Brain pericyte (primary cell): ENCODE results near the gene DLK1.

Experiments used
- DNase-seq: peaks from one replicate; pipeline ENCODE4 v3.0.0-alpha.2; 2012; ENCODE audit warnings: low read depth, low spot score

Gene DLK1

DNA sequence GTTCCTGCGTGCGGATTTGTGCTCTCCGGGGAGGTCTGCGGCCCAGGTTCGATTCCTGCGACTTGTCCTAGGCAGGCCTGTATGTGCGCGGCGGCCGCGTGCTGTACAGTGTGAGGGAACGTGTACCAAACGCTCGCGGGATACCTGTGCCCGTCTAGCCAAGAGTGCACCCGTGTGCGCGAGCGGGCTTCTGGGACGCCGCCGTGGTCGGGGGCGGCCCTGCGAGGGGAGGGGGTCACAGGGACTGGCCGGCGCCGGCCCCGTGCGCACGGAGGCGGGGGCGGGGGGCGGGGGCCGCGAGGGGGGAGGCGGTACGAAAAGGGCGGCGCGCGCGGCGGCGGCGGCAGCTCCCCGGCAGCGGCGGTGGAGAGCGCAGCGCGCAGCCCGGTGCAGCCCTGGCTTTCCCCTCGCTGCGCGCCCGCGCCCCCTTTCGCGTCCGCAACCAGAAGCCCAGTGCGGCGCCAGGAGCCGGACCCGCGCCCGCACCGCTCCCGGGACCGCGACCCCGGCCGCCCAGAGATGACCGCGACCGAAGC, at the start of gene DLK1:
TSS of gene DLK1 (plus strand) at position 343 of the 536 bp plus-strand sequence. CDS start at position 520, 177 bp downstream.
- DNase-seq: no peak

GRCh38 chr14:100677152-100677551, 49.5 kb upstream of the DLK1 start:
- no peak for DNase-seq

DNA sequence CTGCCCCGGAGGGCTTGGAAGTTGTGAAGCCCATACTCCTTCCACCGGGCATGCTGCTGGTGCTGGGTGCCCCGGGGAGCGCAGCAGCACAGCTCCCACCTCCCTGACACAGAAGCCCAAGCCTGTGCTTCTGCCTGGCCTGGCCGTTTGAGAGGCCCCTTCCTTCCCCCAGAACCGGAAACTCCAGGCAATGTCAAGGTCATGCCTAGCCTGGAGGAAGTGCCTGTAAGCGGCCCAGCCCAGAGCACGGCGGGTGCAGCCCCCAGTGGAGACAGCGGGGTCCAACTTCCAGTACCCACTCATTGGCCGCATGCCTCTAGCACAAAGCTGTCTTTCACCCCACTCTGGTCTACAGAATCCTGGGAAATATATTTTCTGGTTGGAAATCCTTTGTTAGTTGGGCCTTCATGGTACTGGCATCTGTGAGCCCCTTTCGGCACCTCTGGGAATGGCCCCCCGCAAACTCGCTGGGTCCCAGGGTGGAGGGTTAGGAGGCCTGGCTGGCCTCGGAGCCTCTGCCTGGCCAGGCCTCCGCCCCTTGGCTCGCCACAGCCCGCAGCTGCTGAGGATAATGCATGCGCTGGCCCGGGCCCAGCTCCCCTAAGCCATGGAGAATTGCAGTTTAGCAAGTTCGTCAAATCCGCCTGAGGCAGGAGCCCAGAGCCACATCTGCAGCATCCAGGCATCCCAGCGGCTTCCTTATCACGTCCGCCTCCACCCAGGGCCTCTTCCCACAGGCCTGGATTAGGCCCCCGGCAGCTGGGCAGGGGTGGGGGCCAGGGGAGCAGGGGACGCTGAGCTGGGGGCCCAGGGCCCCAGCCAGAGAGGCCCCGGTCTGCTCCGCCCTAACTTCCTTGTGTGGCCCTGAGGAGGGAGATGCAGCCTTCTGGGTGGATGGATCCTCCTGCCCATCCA, 48.9 kb upstream of the DLK1 start:
- DNase-seq: no peak

DNA sequence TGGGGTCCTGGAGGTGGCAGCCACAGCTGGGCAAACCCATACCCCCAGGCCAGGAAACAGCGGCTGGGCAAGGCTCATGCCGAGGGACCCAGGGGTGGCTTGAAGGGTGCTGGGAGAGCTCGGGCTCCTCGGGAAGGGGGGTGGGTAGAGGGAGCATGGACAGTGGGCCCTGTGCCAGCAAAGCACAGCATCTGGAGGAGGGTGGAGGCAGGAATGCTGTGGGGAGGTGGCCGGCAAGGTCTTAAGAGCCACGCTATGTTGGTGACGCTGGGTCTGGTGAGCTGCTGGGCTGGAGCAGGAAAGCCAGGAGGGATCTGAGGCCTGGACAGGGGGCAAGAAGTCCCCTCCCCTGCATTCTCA, 48.2 kb upstream of the DLK1 start:
- no peak for DNase-seq

DNA sequence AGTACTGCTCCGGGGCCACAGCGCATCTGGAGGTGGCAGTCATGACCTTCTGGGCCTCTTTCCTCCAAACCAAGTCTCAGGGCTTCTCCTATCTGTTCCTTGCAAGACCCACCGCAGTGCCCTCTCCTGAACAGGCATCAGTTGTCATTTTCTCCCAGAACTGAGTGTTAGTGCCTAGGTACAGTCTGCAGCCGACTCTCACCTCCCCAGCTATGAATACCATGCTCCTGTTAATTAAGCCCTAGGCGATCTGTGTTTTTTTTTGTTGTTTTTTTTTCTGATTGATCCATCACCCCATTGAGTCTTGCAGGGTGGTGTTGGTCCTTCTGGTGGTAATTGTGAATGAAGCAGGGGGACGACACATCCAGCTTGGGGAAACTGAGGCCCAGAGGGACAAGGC, 47.5 kb upstream of the DLK1 start:
- DNase-seq: no peak

- DNase-seq: peak; percentile 93
These were observed 46.8 kb upstream of the DLK1 start for GRCh38 chr14:100679707-100680438.

DNA sequence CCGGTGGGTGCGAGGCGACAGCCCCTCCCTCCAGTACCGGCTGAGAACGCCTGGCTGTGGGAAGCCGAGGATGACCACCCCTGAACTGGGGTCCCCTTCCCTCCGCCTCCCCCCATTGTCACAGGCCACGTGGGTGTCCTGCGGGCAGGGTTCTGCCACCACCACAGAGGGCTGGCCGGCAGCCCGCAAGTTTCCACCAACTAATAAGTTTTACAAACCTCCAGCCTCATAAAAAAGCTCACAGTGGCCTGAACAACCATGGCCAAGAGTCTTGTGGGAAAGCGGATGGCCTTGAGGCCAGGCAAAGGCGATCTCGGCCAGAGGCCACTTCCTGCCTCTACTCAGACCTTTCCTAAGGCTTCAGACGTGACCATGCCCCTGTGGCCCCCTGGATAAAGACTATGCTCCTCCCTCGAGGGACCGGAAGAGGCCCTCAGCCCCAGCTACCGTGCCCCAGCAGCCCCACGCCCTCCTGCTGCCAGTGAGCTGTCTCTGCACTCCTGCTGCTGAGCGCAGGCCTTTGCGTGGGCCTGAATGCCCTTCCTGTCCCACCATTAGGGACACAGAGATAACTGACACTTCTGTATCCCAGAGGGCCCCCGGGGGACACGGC, 46.1 kb upstream of the DLK1 start:
- DNase-seq: no peak

DNA sequence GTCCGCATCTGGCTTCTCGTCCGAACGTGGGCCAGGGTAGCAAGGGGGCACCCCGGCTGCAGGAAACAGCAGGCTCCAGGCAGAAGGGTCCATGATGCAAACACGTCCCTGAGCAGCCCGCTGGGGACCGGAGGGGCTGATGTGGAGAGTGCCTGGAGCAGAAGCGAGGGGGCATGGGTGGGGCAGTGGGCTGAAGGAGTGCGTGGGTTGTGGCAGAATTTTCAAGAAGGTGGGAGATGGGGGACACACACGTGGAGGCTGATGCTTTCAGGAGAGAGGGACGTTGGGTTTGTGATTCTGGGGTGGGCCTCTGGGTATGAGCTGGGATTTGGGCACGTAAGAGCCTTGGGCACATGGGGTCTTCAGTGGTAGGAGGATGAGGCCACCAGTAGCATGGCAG, 45.6 kb upstream of the DLK1 start:
- no peak for DNase-seq

DNA sequence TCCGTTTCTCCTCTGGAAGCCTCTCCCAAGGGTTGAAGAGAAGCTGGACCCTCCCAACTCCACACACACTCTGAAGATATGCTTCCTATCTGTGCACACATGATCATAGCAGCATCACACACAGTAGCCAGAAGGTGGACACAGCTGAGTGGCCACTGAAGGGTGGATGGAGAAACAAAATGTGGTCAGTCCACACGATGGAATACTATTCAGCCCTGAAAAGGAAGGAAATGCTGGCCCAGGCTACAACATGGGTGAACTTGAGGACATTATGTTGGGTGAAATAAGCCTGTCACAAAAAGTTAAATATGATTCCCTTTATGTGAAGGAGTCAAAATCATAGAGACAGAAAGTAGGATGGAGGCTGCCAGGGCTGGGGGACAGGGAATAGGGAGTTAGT, 43.9 kb upstream of the DLK1 start:
- no peak for DNase-seq

DNA sequence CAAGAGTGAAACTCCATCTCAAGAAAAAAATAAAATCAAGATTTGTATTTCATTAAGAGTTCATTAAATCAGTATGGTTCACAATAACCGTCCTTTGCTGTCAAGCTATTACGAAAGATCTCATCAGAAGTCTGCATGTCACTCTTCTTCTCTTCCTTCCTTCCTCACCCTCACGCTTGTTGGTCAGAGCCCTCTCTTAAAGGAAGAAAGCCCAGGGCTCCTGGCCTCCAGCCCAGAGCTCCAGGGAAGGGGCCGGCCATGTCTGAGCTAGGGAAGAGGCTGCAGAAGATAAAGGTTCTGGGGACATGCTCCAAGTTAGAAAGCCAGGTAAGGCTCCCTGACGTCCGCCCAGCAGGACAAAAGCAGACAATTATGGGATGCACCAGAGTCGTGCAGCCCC, 43.1 kb upstream of the DLK1 start:
- no peak for DNase-seq

DNA sequence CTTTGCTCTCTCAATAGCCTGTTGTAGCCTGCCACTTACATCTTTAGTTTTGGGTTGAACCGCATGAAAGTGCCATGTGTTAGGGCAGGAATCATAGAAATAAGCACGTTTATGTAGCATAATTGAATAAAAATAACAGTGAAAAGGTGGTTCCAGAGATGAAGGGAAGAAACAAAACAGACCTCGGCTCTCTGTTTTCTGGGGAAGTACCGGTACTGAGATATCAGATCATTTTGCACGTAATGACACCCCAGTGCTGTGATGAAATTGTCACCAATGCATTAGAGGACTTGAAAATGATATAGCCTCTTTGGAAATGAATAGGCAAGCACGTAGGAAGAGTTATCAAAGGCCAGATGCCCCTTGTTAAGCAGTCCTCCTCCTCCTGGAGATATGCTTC, 42.5 kb upstream of the DLK1 start:
- DNase-seq: no peak

- DNase-seq: no peak
These were observed 41.7 kb upstream of the DLK1 start for GRCh38 chr14:100684961-100685360.

DNA sequence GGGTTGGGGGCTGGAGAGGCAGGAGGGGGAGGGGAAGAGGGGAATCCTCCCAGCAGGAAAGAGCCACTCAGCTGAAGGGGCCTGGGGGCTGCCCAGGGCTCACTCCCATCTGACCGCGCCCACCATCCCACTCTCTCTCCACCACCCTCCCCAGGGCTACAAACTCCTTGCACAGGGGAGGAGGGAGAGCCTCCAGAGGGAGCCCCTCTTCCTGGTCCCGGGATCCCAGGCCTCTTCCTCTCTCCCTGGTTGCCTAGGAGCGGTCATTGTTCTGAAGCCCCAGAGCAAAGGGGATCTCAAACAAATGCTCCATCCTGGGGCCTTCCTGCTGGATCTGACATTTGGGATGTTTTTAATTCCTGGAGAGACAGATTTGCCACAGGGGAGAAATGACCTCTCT, 39.8 kb upstream of the DLK1 start:
- no peak for DNase-seq

- no peak for DNase-seq
These were observed 39.3 kb upstream of the DLK1 start for GRCh38 chr14:100687386-100687785.

DNA sequence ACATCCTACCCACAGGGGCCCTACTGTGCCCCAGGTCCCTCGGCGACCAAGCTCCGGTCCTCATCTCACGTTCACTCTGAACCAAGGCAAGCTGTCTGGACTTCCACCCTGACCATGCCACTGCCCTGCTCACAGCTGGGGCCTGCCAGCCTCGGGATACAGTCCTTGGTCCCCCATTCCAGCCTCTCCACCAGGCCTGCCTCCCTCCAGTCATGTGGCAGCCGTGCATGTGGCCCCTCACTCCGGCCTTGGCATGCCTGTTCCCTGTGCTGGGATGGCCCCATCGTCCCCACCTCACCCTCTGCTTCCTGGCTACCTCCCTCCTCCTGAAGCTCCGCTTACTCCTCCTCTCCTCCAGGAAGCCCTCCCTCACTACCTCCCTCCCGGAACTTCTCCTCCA, 38.6 kb upstream of the DLK1 start:
- no peak for DNase-seq

- no peak for DNase-seq
These were observed 37.9 kb upstream of the DLK1 start for GRCh38 chr14:100688598-100689461.

GRCh38 chr14:100690672-100691071, 36.0 kb upstream of the DLK1 start:
- DNase-seq: no peak

DNA sequence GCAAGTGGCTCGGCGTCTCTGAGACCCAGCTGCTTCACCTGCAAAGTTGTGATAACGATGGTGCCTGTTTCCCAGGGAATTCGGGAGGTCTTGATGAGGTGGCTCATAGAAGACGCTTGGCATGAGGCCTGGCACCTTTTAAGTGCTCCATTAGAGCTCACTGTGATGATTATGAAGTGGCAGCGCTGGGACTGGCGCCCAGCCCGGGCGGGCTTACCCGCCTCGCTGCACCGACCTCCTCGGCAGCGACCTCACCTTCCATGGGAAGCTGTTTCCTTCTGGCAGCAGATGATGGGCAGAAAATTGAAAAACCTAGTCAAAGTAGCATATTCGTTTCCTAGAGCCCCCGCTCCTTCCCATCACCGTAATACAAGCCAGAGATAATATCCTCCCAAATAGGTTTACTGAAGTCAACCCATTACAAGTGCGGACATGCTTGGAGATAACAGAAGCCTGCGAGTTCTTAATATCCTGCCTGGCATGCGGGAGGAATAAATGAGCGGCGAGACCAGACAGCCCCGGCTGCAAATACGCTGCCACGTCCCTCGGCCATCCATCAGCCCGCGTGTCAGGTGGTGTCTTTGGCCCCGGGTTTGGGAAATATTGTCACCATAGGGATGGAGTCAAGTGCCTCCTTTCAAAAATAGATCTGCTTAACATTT, 35.2 kb upstream of the DLK1 start:
- no peak for DNase-seq

- DNase-seq: no peak
These were observed 34.4 kb upstream of the DLK1 start for GRCh38 chr14:100692256-100692655.

DNA sequence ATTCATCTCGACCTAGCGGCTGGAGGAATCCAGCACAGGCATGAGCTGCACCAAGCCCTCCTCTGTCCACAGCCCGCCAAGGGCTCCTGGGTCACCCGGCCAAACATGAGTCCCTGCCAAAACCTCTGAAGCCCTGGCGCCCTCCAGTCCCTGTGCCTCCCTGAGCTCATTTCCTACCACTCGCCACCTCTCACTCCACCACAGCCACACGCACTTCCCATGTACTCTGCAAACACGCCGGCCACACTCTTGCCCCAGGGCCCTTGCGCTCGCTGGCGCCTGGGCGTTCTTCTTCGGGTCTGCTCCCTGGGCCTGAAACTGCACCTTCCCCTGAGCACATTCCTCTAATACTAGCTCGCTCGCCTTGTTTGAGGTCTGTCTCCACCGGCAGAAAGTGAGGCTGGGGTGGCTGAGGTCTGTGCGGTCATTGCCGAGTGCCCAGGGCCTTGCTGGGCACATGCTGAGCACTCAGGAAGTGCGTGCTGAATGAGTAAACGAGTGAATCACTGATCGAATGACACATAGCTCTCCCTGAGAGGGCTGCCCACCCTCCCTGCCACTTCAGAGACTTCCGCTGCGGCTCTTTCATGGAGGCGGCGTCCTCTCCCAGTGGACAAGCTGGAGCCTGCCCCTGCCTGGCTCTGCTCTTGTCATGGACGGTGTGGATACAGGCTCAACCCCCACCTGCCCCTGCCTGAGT, 33.7 kb upstream of the DLK1 start:
- peak; percentile 58 for DNase-seq
